Esophagus muscularis mucosa (tissue), 3 donors: Measurements from ENCODE around the gene TXNDC5.

Source experiments
- POLR2A ChIP-seq: fragments of 450-650 bp; IDR thresholded peaks from one replicate; pipeline ENCODE4 v1.6.1; 2017; ENCODE audit warnings: antibody characterized with exemption, moderate library complexity, mild to moderate bottlenecking, low read depth
- TF ChIP-seq, protein P1 (sequence below), 3 experiments: fragments of 200-600 bp in 2 of 3; fragments of 450-650 bp in 1 of 3; sonication (generic) in 2 of 3; IDR thresholded peaks; one replicate each; pipeline ENCODE4 v1.5.1; 2017 to 2019; ENCODE audit warnings: antibody characterized with exemption in 3 of 3, mild to moderate bottlenecking in 2 of 3, moderate library complexity in 1 of 3

- TF ChIP-seq, protein P1, sequence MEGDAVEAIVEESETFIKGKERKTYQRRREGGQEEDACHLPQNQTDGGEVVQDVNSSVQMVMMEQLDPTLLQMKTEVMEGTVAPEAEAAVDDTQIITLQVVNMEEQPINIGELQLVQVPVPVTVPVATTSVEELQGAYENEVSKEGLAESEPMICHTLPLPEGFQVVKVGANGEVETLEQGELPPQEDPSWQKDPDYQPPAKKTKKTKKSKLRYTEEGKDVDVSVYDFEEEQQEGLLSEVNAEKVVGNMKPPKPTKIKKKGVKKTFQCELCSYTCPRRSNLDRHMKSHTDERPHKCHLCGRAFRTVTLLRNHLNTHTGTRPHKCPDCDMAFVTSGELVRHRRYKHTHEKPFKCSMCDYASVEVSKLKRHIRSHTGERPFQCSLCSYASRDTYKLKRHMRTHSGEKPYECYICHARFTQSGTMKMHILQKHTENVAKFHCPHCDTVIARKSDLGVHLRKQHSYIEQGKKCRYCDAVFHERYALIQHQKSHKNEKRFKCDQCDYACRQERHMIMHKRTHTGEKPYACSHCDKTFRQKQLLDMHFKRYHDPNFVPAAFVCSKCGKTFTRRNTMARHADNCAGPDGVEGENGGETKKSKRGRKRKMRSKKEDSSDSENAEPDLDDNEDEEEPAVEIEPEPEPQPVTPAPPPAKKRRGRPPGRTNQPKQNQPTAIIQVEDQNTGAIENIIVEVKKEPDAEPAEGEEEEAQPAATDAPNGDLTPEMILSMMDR (IDR thresholded peaks at IDR 0.05), result no peak
- no peak for TF ChIP-seq POLR2A
These were observed 32.1 kb downstream of the TXNDC5 start for GRCh38 chr6:7878401-7878964.
